ENCODE measurements around the gene SNX24.

The SNX24 gene

DNA sequence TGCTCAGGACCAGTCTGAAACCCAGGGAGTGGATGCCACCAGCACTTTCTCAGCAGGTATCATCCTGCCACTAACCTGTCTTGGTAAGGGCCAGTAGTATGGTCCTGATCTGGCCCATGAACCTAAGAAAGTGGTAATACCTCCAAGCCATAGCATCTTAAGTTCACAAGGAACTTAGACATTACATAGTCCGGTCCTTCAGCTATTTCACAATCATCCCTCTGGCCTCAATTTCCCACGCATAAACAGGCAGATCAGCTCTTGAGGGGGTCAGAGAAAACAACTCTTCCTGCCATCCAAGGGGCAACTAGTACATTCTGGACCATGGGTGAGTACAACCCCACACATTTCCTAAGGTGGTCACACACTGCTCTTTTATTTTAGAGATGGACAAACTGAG lies 102.9 kb downstream of the SNX24 start:
- no peak for DNase-seq (ENCODE audit: low read depth)
- H3K4me3 ChIP-seq (ENCODE audit: low read depth, low read length): no peak overlapping the region
- TF ChIP-seq MYC (IDR thresholded peaks at IDR 0.05; ENCODE audit: low read depth, low read length): no peak
- no peak for TF ChIP-seq POLR2A (IDR thresholded peaks at IDR 0.05; ENCODE audit: extremely low read depth, insufficient read length)
- TF ChIP-seq, protein P1, sequence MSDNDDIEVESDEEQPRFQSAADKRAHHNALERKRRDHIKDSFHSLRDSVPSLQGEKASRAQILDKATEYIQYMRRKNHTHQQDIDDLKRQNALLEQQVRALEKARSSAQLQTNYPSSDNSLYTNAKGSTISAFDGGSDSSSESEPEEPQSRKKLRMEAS (IDR thresholded peaks at IDR 0.05; ENCODE audit: low read depth, low read length): no peak
- TF ChIP-seq, protein P2, sequence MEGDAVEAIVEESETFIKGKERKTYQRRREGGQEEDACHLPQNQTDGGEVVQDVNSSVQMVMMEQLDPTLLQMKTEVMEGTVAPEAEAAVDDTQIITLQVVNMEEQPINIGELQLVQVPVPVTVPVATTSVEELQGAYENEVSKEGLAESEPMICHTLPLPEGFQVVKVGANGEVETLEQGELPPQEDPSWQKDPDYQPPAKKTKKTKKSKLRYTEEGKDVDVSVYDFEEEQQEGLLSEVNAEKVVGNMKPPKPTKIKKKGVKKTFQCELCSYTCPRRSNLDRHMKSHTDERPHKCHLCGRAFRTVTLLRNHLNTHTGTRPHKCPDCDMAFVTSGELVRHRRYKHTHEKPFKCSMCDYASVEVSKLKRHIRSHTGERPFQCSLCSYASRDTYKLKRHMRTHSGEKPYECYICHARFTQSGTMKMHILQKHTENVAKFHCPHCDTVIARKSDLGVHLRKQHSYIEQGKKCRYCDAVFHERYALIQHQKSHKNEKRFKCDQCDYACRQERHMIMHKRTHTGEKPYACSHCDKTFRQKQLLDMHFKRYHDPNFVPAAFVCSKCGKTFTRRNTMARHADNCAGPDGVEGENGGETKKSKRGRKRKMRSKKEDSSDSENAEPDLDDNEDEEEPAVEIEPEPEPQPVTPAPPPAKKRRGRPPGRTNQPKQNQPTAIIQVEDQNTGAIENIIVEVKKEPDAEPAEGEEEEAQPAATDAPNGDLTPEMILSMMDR (IDR thresholded peaks at IDR 0.05; ENCODE audit: low read depth, low read length): no peak

DNA sequence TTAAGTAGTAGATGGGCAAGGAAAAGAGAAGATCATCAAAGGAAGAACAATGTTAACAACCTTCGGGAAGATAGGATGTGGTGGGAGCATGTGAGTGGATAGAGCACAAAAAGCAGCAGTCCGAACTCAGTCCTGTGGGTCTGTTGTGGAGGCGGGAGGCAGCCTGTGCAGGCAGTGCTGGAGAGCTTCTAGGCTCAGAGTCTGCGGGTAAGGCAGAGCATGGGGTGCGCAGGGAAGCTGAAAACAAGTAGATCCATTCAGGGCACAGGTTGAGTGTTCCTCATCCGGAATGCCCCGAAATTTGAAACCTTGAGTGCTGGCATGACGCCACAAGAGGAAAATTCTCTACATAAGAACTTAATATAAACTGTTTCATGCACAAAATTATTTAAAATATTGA lies 106.2 kb downstream of the SNX24 start:
- TF ChIP-seq, protein P2 (IDR thresholded peaks at IDR 0.05; ENCODE audit: low read depth, low read length): no peak
- TF ChIP-seq POLR2A (IDR thresholded peaks at IDR 0.05; ENCODE audit: extremely low read depth, insufficient read length) (no peak), MYC (IDR thresholded peaks at IDR 0.05; ENCODE audit: low read depth, low read length) (no peak)
- TF ChIP-seq, protein P1 (IDR thresholded peaks at IDR 0.05; ENCODE audit: low read depth, low read length): no peak
- DNase-seq (ENCODE audit: low read depth): no peak

DNA sequence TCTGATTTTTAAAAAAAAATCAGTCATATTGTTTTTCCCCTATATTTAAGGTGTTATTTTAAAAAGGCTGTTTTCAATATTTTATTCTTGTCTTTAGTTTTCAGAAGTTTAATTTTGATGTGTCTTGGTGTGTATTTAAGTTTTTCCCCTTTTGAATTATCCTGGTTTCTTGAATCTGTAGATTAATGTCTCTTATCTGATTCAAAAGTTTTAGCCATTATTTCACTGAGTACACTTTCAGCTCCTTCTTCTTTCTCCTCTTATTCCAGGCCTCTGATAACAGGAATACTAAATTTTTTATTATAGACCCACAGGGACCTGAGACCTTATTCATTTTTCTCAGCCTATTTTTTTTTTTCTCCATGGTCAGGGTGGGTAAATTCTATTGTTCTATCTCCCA lies 109.3 kb downstream of the SNX24 start:
- DNase-seq (ENCODE audit: low read depth): no peak
- TF ChIP-seq, protein P1 (IDR thresholded peaks at IDR 0.05; ENCODE audit: low read depth, low read length): no peak
- TF ChIP-seq POLR2A (IDR thresholded peaks at IDR 0.05; ENCODE audit: extremely low read depth, insufficient read length) (no peak), MYC (IDR thresholded peaks at IDR 0.05; ENCODE audit: low read depth, low read length) (no peak)
- TF ChIP-seq, protein P2 (IDR thresholded peaks at IDR 0.05; ENCODE audit: low read depth, low read length): no peak
- no peak overlapping the region for H3K4me3 ChIP-seq (ENCODE audit: low read depth, low read length)

More for the DNA sequence above, 106.2 kb downstream of the SNX24 start:
- H3K4me3 ChIP-seq (ENCODE audit: low read depth, low read length): no peak overlapping the region

DNA sequence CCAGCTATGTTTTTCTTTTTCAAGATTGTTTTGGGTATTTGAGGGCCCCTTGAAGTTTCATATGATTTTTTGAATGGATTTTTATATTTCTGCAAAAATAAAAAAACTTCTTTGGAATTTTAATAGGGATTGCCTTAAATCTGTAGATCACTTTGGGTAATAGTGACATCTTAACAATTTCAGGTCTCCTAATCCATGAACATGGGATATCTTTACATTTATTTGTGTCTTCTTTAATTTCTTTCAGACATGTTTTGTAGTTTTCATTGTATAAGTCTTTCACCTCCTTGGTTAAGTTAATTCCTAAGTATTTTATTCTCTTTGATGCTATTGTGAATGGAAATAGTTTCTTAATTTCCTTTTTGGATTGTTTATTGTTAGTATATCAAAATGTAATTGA lies 112.0 kb downstream of the SNX24 start:
- TF ChIP-seq, protein P1 (IDR thresholded peaks at IDR 0.05; ENCODE audit: low read depth, low read length): no peak
- TF ChIP-seq POLR2A (IDR thresholded peaks at IDR 0.05; ENCODE audit: extremely low read depth, insufficient read length) (no peak), MYC (IDR thresholded peaks at IDR 0.05; ENCODE audit: low read depth, low read length) (no peak)
- TF ChIP-seq, protein P2 (IDR thresholded peaks at IDR 0.05; ENCODE audit: low read depth, low read length): no peak
- H3K4me3 ChIP-seq (ENCODE audit: low read depth, low read length): no peak overlapping the region
- no peak for DNase-seq (ENCODE audit: low read depth)

DNA sequence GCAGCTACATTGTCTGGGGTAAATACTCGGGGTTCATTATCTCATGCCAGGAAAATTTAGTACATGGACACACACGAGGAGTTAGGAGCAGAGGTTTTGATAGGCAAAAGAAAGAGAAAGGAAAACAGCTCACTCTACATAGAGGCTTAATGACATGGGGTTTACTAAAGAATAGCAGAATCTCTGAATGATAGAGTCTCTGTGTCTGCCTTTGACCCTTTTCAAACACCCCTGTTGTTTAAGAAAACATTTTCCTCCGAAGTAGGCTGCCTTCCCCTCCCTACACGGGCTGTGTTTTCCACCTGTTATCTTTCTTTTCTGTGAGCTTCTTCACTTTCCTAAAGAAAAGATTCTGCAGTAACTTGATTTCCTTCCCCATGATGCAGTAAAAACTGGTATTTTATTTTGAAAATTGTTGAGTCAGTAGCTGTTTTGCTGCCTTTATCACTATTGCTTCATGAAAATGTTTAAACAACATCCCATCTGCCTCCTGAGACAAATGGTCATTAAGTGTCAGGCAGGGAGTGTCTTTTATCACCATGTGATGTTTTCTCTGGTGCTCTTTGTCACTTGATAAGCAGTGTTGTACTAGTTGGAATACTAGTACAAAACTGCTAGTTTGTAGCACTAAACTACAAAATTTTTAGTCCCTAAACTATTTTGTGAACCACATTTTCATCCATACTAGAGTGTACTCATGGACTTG lies 114.5 kb downstream of the SNX24 start:
- no peak for DNase-seq (ENCODE audit: low read depth)
- no peak overlapping the region for H3K4me3 ChIP-seq (ENCODE audit: low read depth, low read length)
- TF ChIP-seq, protein P1 (IDR thresholded peaks at IDR 0.05; ENCODE audit: low read depth, low read length): no peak
- no peak for TF ChIP-seq POLR2A (IDR thresholded peaks at IDR 0.05; ENCODE audit: extremely low read depth, insufficient read length)
- TF ChIP-seq MYC (IDR thresholded peaks at IDR 0.05; ENCODE audit: low read depth, low read length): no peak
- TF ChIP-seq, protein P2 (IDR thresholded peaks at IDR 0.05; ENCODE audit: low read depth, low read length): no peak

Data from NB4 (cell line).